WTC11 (cell line): ENCODE results near the gene PLPPR3. TPM values are rescaled to one million over a fixed set of nuclear protein-coding genes. Genes with fewer than 3 reads are reported as not detected.
A peak's percentile ranks its signal among the peaks of the same experiment; 100 is the strongest.

Experiments used
- ATAC-seq: fragments of 200-7000 bp; cut with Tn5 transposase; 2 replicates; pipeline ENCODE4 v1.10.0; 2021; ENCODE audit warnings: mild to moderate bottlenecking, moderate library complexity
- CTCF ChIA-PET: fragments of 300-600 bp; sonication (Branson Sonifier 250); formaldehyde crosslinking; loops from one replicate; lab custom pipeline; 2021; ENCODE audit warnings: antibody characterized with exemption; lab: Charles Lee
- POLR2A ChIA-PET: fragments of 350-600 bp; sonication (Branson Sonifier 250); formaldehyde crosslinking; loops from one replicate; lab custom pipeline; 2021; ENCODE audit warnings: antibody characterized with exemption; lab: Charles Lee
- DNase-seq: peaks from one replicate; pipeline ENCODE4 v3.0.0; 2021; ENCODE audit warnings: low spot score
- H3K27ac Mint-ChIP-seq: 2 replicates; pipeline ENCODE4 v1.8.0; 2021; ENCODE audit warnings: mixed read lengths
- H3K27me3 Mint-ChIP-seq: 2 replicates; pipeline ENCODE4 v1.8.0; 2021; ENCODE audit warnings: low read depth, mild to moderate bottlenecking, moderate library complexity, mixed read lengths
- H3K36me3 Mint-ChIP-seq: 2 replicates; pipeline ENCODE4 v1.8.0; 2021; ENCODE audit warnings: mixed read lengths
- H3K4me1 Mint-ChIP-seq: 2 replicates; pipeline ENCODE4 v1.8.0; 2022; ENCODE audit warnings: mixed read lengths
- H3K4me3 Mint-ChIP-seq: 2 replicates; pipeline ENCODE4 v1.8.0; 2021; ENCODE audit warnings: mild to moderate bottlenecking, moderate library complexity, mixed read lengths
- H3K9me3 Mint-ChIP-seq: 2 replicates; pipeline ENCODE4 v1.8.0; 2021; ENCODE audit warnings: mixed read lengths
- CREB1 ChIP-seq: sonication (generic); formaldehyde crosslinking; IDR thresholded peaks from 2 replicates; pipeline ENCODE4 v1.8.0; 2023; ENCODE audit warnings: mild to moderate bottlenecking, missing genetic modification reagents
- CREM ChIP-seq: sonication (generic); formaldehyde crosslinking; IDR thresholded peaks from 2 replicates; pipeline ENCODE4 v1.8.1; 2022; ENCODE audit warnings: mild to moderate bottlenecking, missing genetic modification reagents, moderate library complexity
- E2F4 ChIP-seq: sonication (generic); formaldehyde crosslinking; IDR thresholded peaks from 2 replicates; pipeline ENCODE4 v1.8.1; 2022; ENCODE audit warnings: low read depth, mild to moderate bottlenecking, moderate library complexity, missing genetic modification reagents, borderline replicate concordance
- EMX1 ChIP-seq: fragments of 250-450 bp; sonication (Bioruptor Pico); IDR thresholded peaks from 2 replicates; pipeline ENCODE4 v1.8.0; 2021; ENCODE audit warnings: mild to moderate bottlenecking
- GABPB1 ChIP-seq: sonication (generic); formaldehyde crosslinking; IDR thresholded peaks from 2 replicates; pipeline ENCODE4 v1.8.1; 2023; ENCODE audit warnings: mild to moderate bottlenecking, missing genetic modification reagents
- KAT7 ChIP-seq: sonication (generic); formaldehyde crosslinking; IDR thresholded peaks from 2 replicates; pipeline ENCODE4 v1.8.1; 2023; ENCODE audit warnings: missing genetic modification reagents, mild to moderate bottlenecking, borderline replicate concordance
- NFE2L1 ChIP-seq: sonication (generic); formaldehyde crosslinking; IDR thresholded peaks from 2 replicates; pipeline ENCODE4 v1.8.1; 2023; ENCODE audit warnings: missing genetic modification reagents
- NFYB ChIP-seq: sonication (generic); formaldehyde crosslinking; conservative IDR thresholded peaks from 2 replicates; pipeline ENCODE4 v1.8.0; 2022; ENCODE audit warnings: low read depth, missing genetic modification reagents
- SMAD4 ChIP-seq: sonication (generic); formaldehyde crosslinking; IDR thresholded peaks from 2 replicates; pipeline ENCODE4 v1.8.0; 2022; ENCODE audit warnings: mild to moderate bottlenecking, missing genetic modification reagents
- STAT6 ChIP-seq: sonication (generic); formaldehyde crosslinking; conservative IDR thresholded peaks from 2 replicates; pipeline ENCODE4 v1.8.1; 2023; ENCODE audit warnings: mild to moderate bottlenecking, low read depth, missing genetic modification reagents, moderate library complexity
- TEAD1 ChIP-seq: sonication (generic); formaldehyde crosslinking; IDR thresholded peaks from 2 replicates; pipeline ENCODE4 v1.8.0; 2022; ENCODE audit warnings: mild to moderate bottlenecking, missing genetic modification reagents
- TEAD4 ChIP-seq: sonication (generic); formaldehyde crosslinking; IDR thresholded peaks from 2 replicates; pipeline ENCODE4 v1.8.0; 2022; ENCODE audit warnings: mild to moderate bottlenecking, missing genetic modification reagents
- ZNF121 ChIP-seq: sonication (generic); formaldehyde crosslinking; IDR thresholded peaks from 2 replicates; pipeline ENCODE4 v1.8.0; 2023; ENCODE audit warnings: missing genetic modification reagents
- ZNF396 ChIP-seq: fragments of 250-450 bp; sonication (Bioruptor Pico); IDR thresholded peaks from 2 replicates; pipeline ENCODE4 v1.8.0; 2021; ENCODE audit warnings: mild to moderate bottlenecking, moderate library complexity, borderline replicate concordance
- ZNF671 ChIP-seq: fragments of 250-450 bp; sonication (Bioruptor Pico); IDR thresholded peaks from 2 replicates; pipeline ENCODE4 v1.8.0; 2021; ENCODE audit warnings: mild to moderate bottlenecking
- total RNA-seq: library from RNA; stranded (reverse); gene quantifications from 3 replicates; pipeline ENCODE4 v1.2.3, GENCODE V29; 2021
- TF ChIP-seq, protein P1 (sequence below): sonication (generic); formaldehyde crosslinking; IDR thresholded peaks from 2 replicates; pipeline ENCODE4 v1.8.0; 2022; ENCODE audit warnings: missing genetic modification reagents
- TF ChIP-seq, protein P2 (sequence below): sonication (generic); formaldehyde crosslinking; IDR thresholded peaks from 2 replicates; pipeline ENCODE4 v1.8.1; 2022; ENCODE audit warnings: mild to moderate bottlenecking, missing genetic modification reagents, moderate library complexity, borderline replicate concordance

The PLPPR3 gene
- total RNA-seq, 1 experiment from 2014 or later: 60.6 TPM

GRCh38 chr19:780935-781334 lies 40.8 kb downstream of the PLPPR3 start:
- H3K4me3 Mint-ChIP-seq: no peak overlapping the region
- ATAC-seq (no peak), DNase-seq (no peak)
- no peak for TF ChIP-seq TEAD1 (CRISPR knock-in tag)
- no peaks in the 10 kb centered on the region for H3K36me3 Mint-ChIP-seq
- H3K9me3 Mint-ChIP-seq: no peaks in the 10 kb centered on the region
- no peaks in the 10 kb centered on the region for H3K27me3 Mint-ChIP-seq
- CTCF ChIA-PET: interaction anchor here (1.8 kb wide), 1 partner anchor 8 kb away, joined by 9 read pairs; no protein-coding TSS in a partner anchor
- peaks cover 24% of the 10 kb centered on the region for H3K4me1 Mint-ChIP-seq
- POLR2A ChIA-PET: interaction anchor here (0.6 kb wide), 1 partner anchor 85 kb away, joined by 3 read pairs; no protein-coding TSS in a partner anchor
- H3K27ac Mint-ChIP-seq: no peak overlapping the region

DNA sequence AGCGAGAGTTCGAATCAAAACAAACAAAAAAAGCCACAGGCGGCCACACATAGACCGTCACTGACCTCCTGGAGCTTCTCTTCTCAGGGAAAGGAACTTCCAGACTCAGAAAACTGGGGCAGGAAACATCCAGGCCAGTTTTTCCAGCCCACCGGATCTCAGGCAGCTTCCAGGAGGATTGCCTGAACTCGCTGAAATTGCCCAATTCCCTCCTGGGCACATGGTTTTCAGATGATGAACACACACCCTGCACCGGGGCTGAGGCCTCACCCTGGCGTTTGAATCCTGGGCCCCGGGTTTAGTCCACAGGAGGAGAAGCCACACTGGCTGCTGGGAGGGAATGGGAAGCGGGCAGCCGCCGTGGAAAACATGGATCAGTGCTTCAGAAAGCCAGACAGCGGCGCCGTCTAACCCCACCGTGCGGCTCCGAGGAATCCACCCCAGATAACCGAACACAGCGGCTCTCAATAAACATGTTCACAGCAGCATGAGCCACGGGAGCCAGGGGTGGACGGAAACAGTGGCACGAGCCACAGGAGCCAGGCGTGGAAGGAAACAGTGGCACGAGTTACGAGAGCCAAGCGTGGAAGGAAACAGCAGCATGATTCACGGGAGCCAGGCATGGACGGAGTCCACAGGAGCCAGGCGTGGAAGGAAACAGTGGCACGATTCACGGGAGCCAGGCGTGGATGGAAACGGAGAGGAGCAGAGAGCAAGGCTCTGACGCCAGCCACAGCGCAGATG lies 42.7 kb downstream of the PLPPR3 start:
- H3K4me3 Mint-ChIP-seq: no peak overlapping the region
- ATAC-seq (no peak), DNase-seq (no peak)
- TF ChIP-seq, protein P1, sequence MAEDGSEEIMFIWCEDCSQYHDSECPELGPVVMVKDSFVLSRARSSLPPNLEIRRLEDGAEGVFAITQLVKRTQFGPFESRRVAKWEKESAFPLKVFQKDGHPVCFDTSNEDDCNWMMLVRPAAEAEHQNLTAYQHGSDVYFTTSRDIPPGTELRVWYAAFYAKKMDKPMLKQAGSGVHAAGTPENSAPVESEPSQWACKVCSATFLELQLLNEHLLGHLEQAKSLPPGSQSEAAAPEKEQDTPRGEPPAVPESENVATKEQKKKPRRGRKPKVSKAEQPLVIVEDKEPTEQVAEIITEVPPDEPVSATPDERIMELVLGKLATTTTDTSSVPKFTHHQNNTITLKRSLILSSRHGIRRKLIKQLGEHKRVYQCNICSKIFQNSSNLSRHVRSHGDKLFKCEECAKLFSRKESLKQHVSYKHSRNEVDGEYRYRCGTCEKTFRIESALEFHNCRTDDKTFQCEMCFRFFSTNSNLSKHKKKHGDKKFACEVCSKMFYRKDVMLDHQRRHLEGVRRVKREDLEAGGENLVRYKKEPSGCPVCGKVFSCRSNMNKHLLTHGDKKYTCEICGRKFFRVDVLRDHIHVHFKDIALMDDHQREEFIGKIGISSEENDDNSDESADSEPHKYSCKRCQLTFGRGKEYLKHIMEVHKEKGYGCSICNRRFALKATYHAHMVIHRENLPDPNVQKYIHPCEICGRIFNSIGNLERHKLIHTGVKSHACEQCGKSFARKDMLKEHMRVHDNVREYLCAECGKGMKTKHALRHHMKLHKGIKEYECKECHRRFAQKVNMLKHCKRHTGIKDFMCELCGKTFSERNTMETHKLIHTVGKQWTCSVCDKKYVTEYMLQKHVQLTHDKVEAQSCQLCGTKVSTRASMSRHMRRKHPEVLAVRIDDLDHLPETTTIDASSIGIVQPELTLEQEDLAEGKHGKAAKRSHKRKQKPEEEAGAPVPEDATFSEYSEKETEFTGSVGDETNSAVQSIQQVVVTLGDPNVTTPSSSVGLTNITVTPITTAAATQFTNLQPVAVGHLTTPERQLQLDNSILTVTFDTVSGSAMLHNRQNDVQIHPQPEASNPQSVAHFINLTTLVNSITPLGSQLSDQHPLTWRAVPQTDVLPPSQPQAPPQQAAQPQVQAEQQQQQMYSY (CRISPR knock-in tag): peak; percentile 92
- TF ChIP-seq ZNF396 (CRISPR knock-in tag) (no peak), GABPB1 (CRISPR knock-in tag) (peak; percentile 81)
- no peak overlapping the region for H3K27ac Mint-ChIP-seq
- no peaks in the 10 kb centered on the region for H3K27me3 Mint-ChIP-seq
- ChIA-PET CTCF (no interaction called here), POLR2A (no interaction called here)
- peaks cover 24% of the 10 kb centered on the region for H3K4me1 Mint-ChIP-seq
- no peaks in the 10 kb centered on the region for H3K9me3 Mint-ChIP-seq
- no peaks in the 10 kb centered on the region for H3K36me3 Mint-ChIP-seq

DNA sequence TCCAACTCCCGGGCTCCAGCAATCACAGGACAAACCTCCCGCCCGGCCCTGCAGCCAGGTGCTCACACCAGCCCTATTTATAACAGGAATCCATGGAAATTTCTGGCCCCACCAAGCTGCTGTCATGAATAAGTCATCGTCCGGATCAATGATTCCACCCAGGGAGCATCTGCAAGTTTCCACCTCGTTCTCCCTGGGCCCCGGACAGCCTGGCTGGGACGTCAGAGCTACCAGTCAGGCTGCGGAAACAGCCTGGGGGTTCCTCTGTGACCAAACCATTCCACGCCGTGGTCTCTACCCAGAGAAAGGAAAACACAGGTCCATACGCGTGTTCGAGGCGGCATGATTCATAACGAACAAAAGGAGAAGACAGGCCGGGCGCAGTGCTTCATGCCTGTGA lies 45.2 kb downstream of the PLPPR3 start:
- Mint-ChIP-seq H3K4me1 (peaks cover 6% of the 10 kb centered on the region), H3K36me3 (no peaks in the 10 kb centered on the region), H3K4me3 (no peak overlapping the region), H3K9me3 (no peaks in the 10 kb centered on the region), H3K27me3 (no peaks in the 10 kb centered on the region), H3K27ac (no peak overlapping the region)
- ChIA-PET POLR2A (interaction anchor here (0.7 kb wide), 1 partner anchor 10 kb away, joined by 3 read pairs; no protein-coding TSS in a partner anchor), CTCF (no interaction called here)
- ATAC-seq: no peak
- no peak for DNase-seq
- TF ChIP-seq SMAD4 (CRISPR knock-in tag) (no peak), ZNF121 (CRISPR knock-in tag) (no peak), EMX1 (CRISPR knock-in tag) (no peak), CREB1 (CRISPR knock-in tag) (no peak), TEAD4 (CRISPR knock-in tag) (no peak), ZNF671 (CRISPR knock-in tag) (no peak), NFYB (CRISPR knock-in tag) (no peak), KAT7 (no peak), E2F4 (CRISPR knock-in tag) (no peak), STAT6 (CRISPR knock-in tag) (no peak), NFE2L1 (no peak), CREM (no peak)
- TF ChIP-seq, protein P2, sequence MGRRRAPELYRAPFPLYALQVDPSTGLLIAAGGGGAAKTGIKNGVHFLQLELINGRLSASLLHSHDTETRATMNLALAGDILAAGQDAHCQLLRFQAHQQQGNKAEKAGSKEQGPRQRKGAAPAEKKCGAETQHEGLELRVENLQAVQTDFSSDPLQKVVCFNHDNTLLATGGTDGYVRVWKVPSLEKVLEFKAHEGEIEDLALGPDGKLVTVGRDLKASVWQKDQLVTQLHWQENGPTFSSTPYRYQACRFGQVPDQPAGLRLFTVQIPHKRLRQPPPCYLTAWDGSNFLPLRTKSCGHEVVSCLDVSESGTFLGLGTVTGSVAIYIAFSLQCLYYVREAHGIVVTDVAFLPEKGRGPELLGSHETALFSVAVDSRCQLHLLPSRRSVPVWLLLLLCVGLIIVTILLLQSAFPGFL (CRISPR knock-in tag): no peak
- TF ChIP-seq, protein P1 (CRISPR knock-in tag): no peak
